GM13977 (cell line): Measurements from ENCODE around the gene PSMA3.

Experiments
- DNase-seq: peaks from one replicate; pipeline ENCODE4 v3.0.0; 2012; ENCODE audit warnings: low spot score
- CTCF ChIP-seq: IDR thresholded peaks from 2 replicates; pipeline ENCODE4 v1.5.1; 2012; ENCODE audit warnings: mild to moderate bottlenecking, control low read depth; ENCODE audit not compliant: insufficient read depth; ENCODE audit errors: extremely low read depth, missing control alignments
- in situ Hi-C: fragments of 300-500 bp; cut with MboI; formaldehyde crosslinking; loops from one replicate; pipeline ENCODE4 v1.12.0; 2022; ENCODE audit warnings: low sequenced_read_pairs, low pct_unique_long_range_greater_than_20kb, mixed read lengths, inconsistent platforms; ENCODE audit not compliant: unreplicated experiment

Gene PSMA3

GRCh38 chr14:58280954-58281787, 36.5 kb downstream of the PSMA3 start:
- DNase-seq = peak; percentile 32

GRCh38 chr14:58281969-58282368, 37.3 kb downstream of the PSMA3 start:
- DNase-seq = no peak
- TF ChIP-seq CTCF = no peak
- in situ Hi-C loops = no loop called here

More at GRCh38 chr14:58280954-58281787, 36.5 kb downstream of the PSMA3 start:
- in situ Hi-C loops = no loop called here
- TF ChIP-seq CTCF = no peak

- no peak for DNase-seq
- in situ Hi-C loops = no loop called here
These were observed 38.4 kb downstream of the PSMA3 start for GRCh38 chr14:58282925-58283593.

GRCh38 chr14:58283730-58284129, 39.1 kb downstream of the PSMA3 start:
- no peak for DNase-seq
- in situ Hi-C loops = no loop called here
- no peak for TF ChIP-seq CTCF

More at GRCh38 chr14:58282925-58283593, 38.4 kb downstream of the PSMA3 start:
- TF ChIP-seq CTCF = no peak

GRCh38 chr14:58285132-58285531, 40.5 kb downstream of the PSMA3 start:
- in situ Hi-C loops = no loop called here
- no peak for TF ChIP-seq CTCF
- no peak for DNase-seq

- TF ChIP-seq CTCF = no peak
- DNase-seq = no peak
- in situ Hi-C loops = no loop called here
These were observed 43.0 kb downstream of the PSMA3 start for GRCh38 chr14:58287607-58288042.
